Metanephros (tissue), 1 donor: ENCODE data around the gene IL17F. TPM values are rescaled to one million over a fixed set of nuclear protein-coding genes. Genes with fewer than 3 reads are reported as not detected.

Experiments
- total RNA-seq: library from RNA; depleted of rRNA; stranded (reverse); fragments of >200 nt; gene quantifications from one replicate; pipeline ENCODE4 v1.2.3, GENCODE V29; 2014

Gene IL17F
- total RNA-seq, result not detected

DNA sequence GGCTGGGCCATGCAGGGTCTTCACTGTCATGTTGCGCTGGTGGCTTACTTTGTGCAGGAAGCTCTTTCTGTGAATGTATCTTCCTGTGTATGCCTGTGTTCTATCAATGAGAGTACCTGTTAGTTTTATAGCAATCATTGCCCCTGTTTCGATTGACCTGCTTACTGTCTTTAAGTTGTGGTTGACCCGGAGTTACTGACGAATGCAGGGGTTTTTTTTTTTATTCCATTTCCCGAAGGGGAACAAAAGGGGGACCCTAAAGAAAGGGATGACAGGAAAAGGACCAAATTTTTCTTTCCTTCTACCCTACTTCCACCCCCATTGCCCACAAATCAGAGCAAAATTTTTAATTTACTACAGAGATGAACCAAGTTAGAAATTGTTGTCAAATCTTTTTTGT lies at the start of gene IL17F:
IL17F (minus strand) TSS at position 101 of the 400 bp plus-strand sequence; CDS start at position 30, 71 bp downstream.

DNA sequence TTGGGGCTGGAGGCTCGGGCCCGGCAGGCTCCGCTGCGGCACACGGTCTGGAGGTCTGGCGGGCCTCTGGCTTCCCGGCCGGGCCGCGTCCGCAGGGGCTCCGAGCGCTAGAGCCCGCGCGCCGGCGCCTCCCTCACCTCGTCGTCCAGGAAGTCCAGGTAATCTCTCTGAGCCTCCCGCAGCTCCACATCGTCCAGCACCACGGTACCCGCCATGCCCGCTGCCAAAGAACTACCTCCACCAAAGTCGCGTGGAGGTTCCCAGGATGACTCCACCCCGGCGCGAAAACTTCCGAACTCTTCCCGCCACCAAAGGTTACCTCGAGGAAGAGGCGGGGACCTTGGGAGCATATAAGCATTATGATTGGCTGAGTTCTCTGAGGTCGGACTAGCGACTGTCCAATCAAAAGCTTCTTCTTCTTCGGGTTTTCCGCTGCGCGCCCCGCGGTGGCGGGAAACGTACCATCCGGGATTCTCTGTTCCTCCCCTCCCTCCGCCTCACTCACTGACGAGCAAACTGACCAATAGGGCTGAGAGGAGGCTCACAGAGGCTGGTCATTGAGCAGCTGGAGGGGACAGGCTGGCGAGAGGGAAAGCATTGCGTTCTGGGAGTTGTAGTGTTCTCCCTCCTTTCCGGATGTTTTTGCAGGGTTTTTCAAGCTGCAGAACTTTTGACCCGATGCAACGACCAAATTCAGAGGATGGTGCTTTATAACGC lies 40.3 kb upstream of the IL17F start, which contains the start of gene MCM3:
MCM3 (minus strand) TSS at position 283 of the 717 bp plus-strand sequence; CDS start at position 215, 68 bp downstream.

Other genes with a start within 250 kb of the IL17F start
- gene PKHD1, start 156.9 kb downstream of the IL17F start, total RNA-seq, result 66.2 TPM
- not detected for gene IL17A, start 58.1 kb downstream of the IL17F start, total RNA-seq
- gene MCM3, start 40.2 kb upstream of the IL17F start, total RNA-seq, result 71.1 TPM
- 18.3 TPM for gene PAQR8, start 117.7 kb upstream of the IL17F start, total RNA-seq
- gene EFHC1, start 175.8 kb upstream of the IL17F start, total RNA-seq, result 36.4 TPM